ENCODE data around the gene CREB3L1. TPM values are rescaled to one million over a fixed set of nuclear protein-coding genes. Genes with fewer than 3 reads are reported as not detected.

Gene CREB3L1
- total RNA-seq, 1 donor from 2014 or later = 0.43 TPM

- Histone ChIP-seq H3K27me3 (no peaks in the 10 kb centered on the region), H4K20me1 (ENCODE audit: low read depth) (no peaks in the 10 kb centered on the region), H3K4me3 (no peak overlapping the region), H3F3A (ENCODE audit: low read depth) (no peaks in the 10 kb centered on the region), H2AFZ (replicated peaks) (no peak overlapping the region), H3K9me3 (ENCODE audit: low read depth) (no peaks in the 10 kb centered on the region), H3K4me1 (no peaks in the 10 kb centered on the region), H3K4me2 (no peak overlapping the region), H3K9ac (no peak overlapping the region), H3K36me3 (no peaks in the 10 kb centered on the region), H3K79me2 (ENCODE audit: low read depth) (no peaks in the 10 kb centered on the region), H3K27ac (no peak overlapping the region)
- Mint-ChIP-seq H3K27me3 (ENCODE audit: insufficient read depth, low read depth) (peaks cover 7% of the 10 kb centered on the region), H3K36me3 (no peaks in the 10 kb centered on the region), H3K4me1 (peaks cover 13% of the 10 kb centered on the region), H3K4me3 (peak overlapping the region; percentile 43), H3K9me3 (no peaks in the 10 kb centered on the region), H3K27ac (peak overlapping the region; percentile 88)
- peak; percentile 98 for TF ChIP-seq CTCF (IDR thresholded peaks at IDR 0.05)
- TF ChIP-seq EZH2phosphoT487 (IDR thresholded peaks at IDR 0.05) = no peak
- peak; percentile 86 for DNase-seq (ENCODE audit: low spot score)
Measured at GRCh38 chr11:46315033-46315738, 37.7 kb downstream of the CREB3L1 start.

GRCh38 chr11:46315783-46316563 lies 38.5 kb downstream of the CREB3L1 start:
- H3K4me2 ChIP-seq = no peak overlapping the region
- H3K9me3 ChIP-seq (ENCODE audit: low read depth) = no peaks in the 10 kb centered on the region
- no peaks in the 10 kb centered on the region for H3K4me1 ChIP-seq
- no peaks in the 10 kb centered on the region for H3F3A ChIP-seq (ENCODE audit: low read depth)
- no peaks in the 10 kb centered on the region for H3K9me3 Mint-ChIP-seq
- no peak for TF ChIP-seq EZH2phosphoT487 (IDR thresholded peaks at IDR 0.05)
- no peak overlapping the region for H3K27ac Mint-ChIP-seq
- H3K27me3 ChIP-seq = no peaks in the 10 kb centered on the region
- H3K4me3 Mint-ChIP-seq = no peak overlapping the region
- H3K27ac ChIP-seq = no peak overlapping the region
- peaks cover 7% of the 10 kb centered on the region for H3K27me3 Mint-ChIP-seq (ENCODE audit: insufficient read depth, low read depth)
- no peak overlapping the region for H2AFZ ChIP-seq (replicated peaks)
- no peaks in the 10 kb centered on the region for H3K36me3 ChIP-seq
- H3K4me1 Mint-ChIP-seq = peaks cover 13% of the 10 kb centered on the region
- no peaks in the 10 kb centered on the region for H3K79me2 ChIP-seq (ENCODE audit: low read depth)
- no peak for DNase-seq (ENCODE audit: low spot score)
- no peaks in the 10 kb centered on the region for H3K36me3 Mint-ChIP-seq
- no peak overlapping the region for H3K9ac ChIP-seq
- no peaks in the 10 kb centered on the region for H4K20me1 ChIP-seq (ENCODE audit: low read depth)
- H3K4me3 ChIP-seq = no peak overlapping the region

- Histone ChIP-seq H3K36me3 (no peaks in the 10 kb centered on the region), H3K27ac (no peak overlapping the region), H4K20me1 (ENCODE audit: low read depth) (no peaks in the 10 kb centered on the region), H3K4me1 (no peaks in the 10 kb centered on the region), H3K4me3 (no peak overlapping the region), H3K9ac (no peak overlapping the region), H3K9me3 (ENCODE audit: low read depth) (no peaks in the 10 kb centered on the region), H3K79me2 (ENCODE audit: low read depth) (no peaks in the 10 kb centered on the region), H3K4me2 (no peak overlapping the region), H3K27me3 (no peaks in the 10 kb centered on the region), H2AFZ (replicated peaks) (no peak overlapping the region), H3F3A (ENCODE audit: low read depth) (peaks cover 5% of the 10 kb centered on the region)
- no peaks in the 10 kb centered on the region for H3K9me3 Mint-ChIP-seq
- peaks cover 7% of the 10 kb centered on the region for H3K27me3 Mint-ChIP-seq (ENCODE audit: insufficient read depth, low read depth)
- peaks cover 13% of the 10 kb centered on the region for H3K4me1 Mint-ChIP-seq
- H3K4me3 Mint-ChIP-seq = no peak overlapping the region
- DNase-seq (ENCODE audit: low spot score) = no peak
- TF ChIP-seq EZH2phosphoT487 (IDR thresholded peaks at IDR 0.05) (no peak), EZH2 (IDR thresholded peaks at IDR 0.05) (no peak), CTCF (IDR thresholded peaks at IDR 0.05) (no peak)
- no peaks in the 10 kb centered on the region for H3K36me3 Mint-ChIP-seq
- H3K27ac Mint-ChIP-seq = peak overlapping the region; percentile 29
Measured at GRCh38 chr11:46319074-46319453, 41.6 kb downstream of the CREB3L1 start.

- Mint-ChIP-seq H3K27me3 (ENCODE audit: insufficient read depth, low read depth) (peaks cover 6% of the 10 kb centered on the region), H3K9me3 (no peaks in the 10 kb centered on the region), H3K4me3 (no peak overlapping the region), H3K27ac (no peak overlapping the region), H3K36me3 (no peaks in the 10 kb centered on the region), H3K4me1 (peaks cover 15% of the 10 kb centered on the region)
- Histone ChIP-seq H3K9me3 (ENCODE audit: low read depth) (no peaks in the 10 kb centered on the region), H3K9ac (no peak overlapping the region), H3K4me2 (no peak overlapping the region), H2AFZ (replicated peaks) (no peak overlapping the region), H3K36me3 (no peaks in the 10 kb centered on the region), H3K27me3 (no peaks in the 10 kb centered on the region), H3K79me2 (ENCODE audit: low read depth) (no peaks in the 10 kb centered on the region), H3K4me1 (no peaks in the 10 kb centered on the region), H4K20me1 (ENCODE audit: low read depth) (no peaks in the 10 kb centered on the region), H3F3A (ENCODE audit: low read depth) (peaks cover 5% of the 10 kb centered on the region), H3K4me3 (no peak overlapping the region), H3K27ac (no peak overlapping the region)
- TF ChIP-seq EZH2 (IDR thresholded peaks at IDR 0.05) (no peak), CTCF (IDR thresholded peaks at IDR 0.05) (no peak), EZH2phosphoT487 (IDR thresholded peaks at IDR 0.05) (no peak)
- DNase-seq (ENCODE audit: low spot score) = no peak
Measured at GRCh38 chr11:46321757-46322156, 44.3 kb downstream of the CREB3L1 start.
